Fibroblast of skin of left biceps (primary cell): ENCODE measurements around the gene DDX50.

Source experiments
- DNase-seq, 2 experiments: peaks; one replicate each; pipeline ENCODE4 v3.0.0-alpha.2; 2013; ENCODE audit warnings: low read depth in 2 of 2

Gene DDX50

GRCh38 chr10:68981074-68981473, 80.0 kb downstream of the DDX50 start:
- DNase-seq = no peak

GRCh38 chr10:68982389-68982788, 81.3 kb downstream of the DDX50 start:
- DNase-seq = no peak

- no peak for DNase-seq
Observed at GRCh38 chr10:68987611-68988010, 86.5 kb downstream of the DDX50 start.

GRCh38 chr10:68988530-68989316, 87.6 kb downstream of the DDX50 start, which contains the start of gene KIFBP:
Gene KIFBP (plus strand): TSS chr10:68988803. CDS start chr10:68988833, 30 bp downstream.
- peak; percentile 94 for DNase-seq

GRCh38 chr10:68989317-68989990, 88.3 kb downstream of the DDX50 start:
- DNase-seq = no peak

GRCh38 chr10:68992636-68993440, 91.7 kb downstream of the DDX50 start:
- DNase-seq = peak; percentile 45 to 58
